Activated naive CD8-positive, alpha-beta T cell treated with anti-CD3 and anti-CD28 coated beads, Interleukin-2, amount 10 ng/mL, durations not matched to agents 7 days and 5 days (primary cell): ENCODE measurements around the gene TSPAN9. TPM values are rescaled to one million over a fixed set of nuclear protein-coding genes. Genes with fewer than 3 reads are reported as not detected.

Experiments
- ATAC-seq: fragments of 150-1000 bp; cut with Tn5 transposase; one replicate; pipeline ENCODE4 v1.10.0; 2021; ENCODE audit warnings: low read depth, moderate library complexity
- POLR2A ChIA-PET: fragments of 350-600 bp; sonication (Branson Sonifier 250); formaldehyde crosslinking; loops from one replicate; lab custom pipeline; 2021; ENCODE audit warnings: antibody characterized with exemption; lab: Charles Lee
- DNase-seq: peaks from one replicate; pipeline ENCODE4 v3.0.0; 2021
- H3K27ac Mint-ChIP-seq: one replicate; pipeline ENCODE4 v1.8.0; 2022; ENCODE audit warnings: mild to moderate bottlenecking, mixed read lengths
- H3K27me3 Mint-ChIP-seq: one replicate; pipeline ENCODE4 v1.8.0; 2022; ENCODE audit warnings: mild to moderate bottlenecking, moderate library complexity, mixed read lengths
- H3K36me3 Mint-ChIP-seq: one replicate; pipeline ENCODE4 v1.8.0; 2021; ENCODE audit warnings: mild to moderate bottlenecking, mixed read lengths
- H3K4me1 Mint-ChIP-seq: one replicate; pipeline ENCODE4 v1.8.0; 2021; ENCODE audit warnings: mixed read lengths
- H3K4me3 Mint-ChIP-seq: one replicate; pipeline ENCODE4 v1.8.0; 2022; ENCODE audit warnings: mild to moderate bottlenecking, moderate library complexity, mixed read lengths
- H3K9me3 Mint-ChIP-seq: one replicate; pipeline ENCODE4 v1.8.0; 2021; ENCODE audit warnings: mixed read lengths
- total RNA-seq, 2 experiments: library from RNA; stranded (reverse); gene quantifications; one replicate each; pipeline ENCODE4 v1.2.3, GENCODE V29; 2021

The TSPAN9 gene
- total RNA-seq, 2 experiments from 2014 or later, result 0.42 to 0.60 TPM

- no peak overlapping the region for H3K4me3 Mint-ChIP-seq
- POLR2A ChIA-PET, result no interaction called here
- ATAC-seq (no peak), DNase-seq (no peak)
- no peaks in the 10 kb centered on the region for H3K9me3 Mint-ChIP-seq
- no peaks in the 10 kb centered on the region for H3K36me3 Mint-ChIP-seq
- H3K27ac Mint-ChIP-seq, result no peak overlapping the region
- H3K4me1 Mint-ChIP-seq, result no peaks in the 10 kb centered on the region
- peaks cover 2% of the 10 kb centered on the region for H3K27me3 Mint-ChIP-seq
These were observed 165.2 kb downstream of the TSPAN9 start for GRCh38 chr12:3242199-3242863.

DNA sequence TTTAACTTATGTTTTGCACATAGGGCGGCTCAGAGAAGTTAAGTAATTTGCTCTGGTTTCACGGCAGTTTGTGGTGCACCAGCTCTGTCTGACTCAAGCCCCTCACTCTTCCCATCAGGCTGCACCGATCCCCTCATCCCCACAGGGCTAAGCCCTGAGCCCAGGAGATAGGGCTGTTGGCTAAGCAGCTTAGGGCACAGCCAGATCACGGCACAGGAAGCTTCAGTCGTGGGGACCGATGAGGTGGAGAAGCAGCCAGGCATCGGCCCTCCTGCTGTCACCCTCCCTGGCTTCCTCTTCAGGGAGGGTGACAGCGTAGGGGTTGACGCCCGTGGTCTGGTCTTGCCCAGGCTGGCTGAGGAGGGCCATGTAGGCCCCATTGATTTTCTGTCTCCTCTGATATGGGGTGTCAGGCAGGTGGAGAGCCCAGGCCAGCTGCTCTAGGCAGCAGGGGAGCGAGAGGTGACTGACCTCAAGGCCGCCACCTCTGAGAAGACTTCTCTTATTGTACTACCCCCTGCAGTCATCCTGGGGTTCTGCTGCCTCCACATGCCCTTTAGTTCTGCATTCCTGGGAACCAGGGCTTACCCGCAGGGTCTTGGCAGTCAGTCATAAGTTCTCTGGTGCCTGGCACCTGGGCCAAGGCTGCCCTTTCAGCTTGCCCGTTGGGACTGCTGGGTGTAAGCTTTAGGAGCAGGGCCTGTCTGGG lies 166.4 kb downstream of the TSPAN9 start:
- Mint-ChIP-seq H3K27ac (no peak overlapping the region), H3K4me3 (no peak overlapping the region), H3K27me3 (no peaks in the 10 kb centered on the region), H3K4me1 (no peaks in the 10 kb centered on the region), H3K9me3 (no peaks in the 10 kb centered on the region), H3K36me3 (no peaks in the 10 kb centered on the region)
- no peak for ATAC-seq
- POLR2A ChIA-PET, result no interaction called here
- no peak for DNase-seq

DNA sequence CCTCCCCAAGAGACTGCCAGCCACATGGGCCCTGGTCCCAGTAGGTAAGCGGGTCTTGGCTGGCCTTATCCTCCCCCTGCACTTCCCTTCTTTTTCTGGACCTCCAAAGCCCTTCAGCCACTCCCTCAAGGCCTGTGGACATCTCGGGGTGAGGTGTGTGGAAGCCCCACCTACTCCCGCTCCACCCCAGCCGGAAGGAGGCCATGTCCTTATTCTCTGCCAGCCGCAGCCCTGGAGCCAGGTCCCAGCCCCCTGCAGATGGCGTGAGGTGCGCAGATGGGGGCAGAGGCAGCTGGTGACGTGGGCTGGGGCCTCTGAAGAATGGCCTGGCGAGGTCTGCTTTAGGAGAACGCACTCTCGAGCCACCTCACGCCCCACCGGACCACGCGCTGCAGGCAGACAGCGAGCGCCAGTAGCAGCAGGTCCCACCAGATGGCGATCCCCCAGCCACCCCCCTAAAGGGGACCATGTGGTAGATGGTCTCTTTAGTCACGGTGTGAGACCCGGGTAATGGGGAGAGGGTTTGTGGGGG lies 167.1 kb downstream of the TSPAN9 start:
- ATAC-seq, result no peak
- POLR2A ChIA-PET, result no interaction called here
- DNase-seq, result no peak
- no peak overlapping the region for H3K4me3 Mint-ChIP-seq
- no peaks in the 10 kb centered on the region for H3K9me3 Mint-ChIP-seq
- no peaks in the 10 kb centered on the region for H3K36me3 Mint-ChIP-seq
- no peak overlapping the region for H3K27ac Mint-ChIP-seq
- H3K4me1 Mint-ChIP-seq, result peaks cover 4% of the 10 kb centered on the region
- peaks cover 2% of the 10 kb centered on the region for H3K27me3 Mint-ChIP-seq

GRCh38 chr12:3246253-3246652 lies 169.1 kb downstream of the TSPAN9 start:
- no peak for DNase-seq
- Mint-ChIP-seq H3K4me1 (peaks cover 8% of the 10 kb centered on the region), H3K4me3 (no peak overlapping the region), H3K36me3 (no peaks in the 10 kb centered on the region), H3K27me3 (peaks cover 8% of the 10 kb centered on the region), H3K9me3 (no peaks in the 10 kb centered on the region), H3K27ac (no peak overlapping the region)
- POLR2A ChIA-PET, result no interaction called here
- no peak for ATAC-seq

- no peaks in the 10 kb centered on the region for H3K9me3 Mint-ChIP-seq
- H3K4me1 Mint-ChIP-seq, result peaks cover 8% of the 10 kb centered on the region
- no peak overlapping the region for H3K27ac Mint-ChIP-seq
- POLR2A ChIA-PET, result no interaction called here
- H3K27me3 Mint-ChIP-seq, result peaks cover 8% of the 10 kb centered on the region
- no peak overlapping the region for H3K4me3 Mint-ChIP-seq
- H3K36me3 Mint-ChIP-seq, result no peaks in the 10 kb centered on the region
- DNase-seq (no peak), ATAC-seq (no peak)
These were observed 169.9 kb downstream of the TSPAN9 start for GRCh38 chr12:3247077-3247476.

DNA sequence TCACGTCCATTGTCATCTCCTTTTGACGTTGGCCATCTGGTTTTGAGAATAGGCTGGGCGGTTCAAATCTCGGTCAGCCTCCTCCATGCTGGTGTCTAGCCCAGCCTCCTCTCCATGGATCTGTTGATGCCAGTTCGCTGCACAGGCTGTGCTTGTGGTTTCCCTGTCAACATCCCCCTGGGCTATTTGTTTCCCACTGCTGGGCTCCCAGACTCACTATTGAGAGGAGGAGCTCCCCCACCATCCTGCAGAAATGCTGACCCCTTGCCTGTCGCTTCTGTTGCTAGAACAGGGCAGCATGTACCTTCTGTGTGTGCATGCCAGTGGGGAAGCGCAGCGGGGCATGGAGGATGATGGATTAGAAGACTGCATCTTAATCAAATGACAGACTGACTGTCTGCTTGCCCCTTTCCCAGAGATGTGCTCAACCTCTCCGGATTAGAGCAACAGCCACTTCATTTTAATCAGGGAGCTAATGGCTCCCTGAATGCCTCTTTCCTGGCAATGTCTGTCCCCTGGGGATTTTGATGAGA lies 170.5 kb downstream of the TSPAN9 start:
- DNase-seq, result no peak
- no peak for ATAC-seq
- Mint-ChIP-seq H3K27me3 (peaks cover 8% of the 10 kb centered on the region), H3K36me3 (no peaks in the 10 kb centered on the region), H3K9me3 (no peaks in the 10 kb centered on the region), H3K27ac (no peak overlapping the region), H3K4me1 (peaks cover 8% of the 10 kb centered on the region), H3K4me3 (no peak overlapping the region)
- POLR2A ChIA-PET, result no interaction called here

DNA sequence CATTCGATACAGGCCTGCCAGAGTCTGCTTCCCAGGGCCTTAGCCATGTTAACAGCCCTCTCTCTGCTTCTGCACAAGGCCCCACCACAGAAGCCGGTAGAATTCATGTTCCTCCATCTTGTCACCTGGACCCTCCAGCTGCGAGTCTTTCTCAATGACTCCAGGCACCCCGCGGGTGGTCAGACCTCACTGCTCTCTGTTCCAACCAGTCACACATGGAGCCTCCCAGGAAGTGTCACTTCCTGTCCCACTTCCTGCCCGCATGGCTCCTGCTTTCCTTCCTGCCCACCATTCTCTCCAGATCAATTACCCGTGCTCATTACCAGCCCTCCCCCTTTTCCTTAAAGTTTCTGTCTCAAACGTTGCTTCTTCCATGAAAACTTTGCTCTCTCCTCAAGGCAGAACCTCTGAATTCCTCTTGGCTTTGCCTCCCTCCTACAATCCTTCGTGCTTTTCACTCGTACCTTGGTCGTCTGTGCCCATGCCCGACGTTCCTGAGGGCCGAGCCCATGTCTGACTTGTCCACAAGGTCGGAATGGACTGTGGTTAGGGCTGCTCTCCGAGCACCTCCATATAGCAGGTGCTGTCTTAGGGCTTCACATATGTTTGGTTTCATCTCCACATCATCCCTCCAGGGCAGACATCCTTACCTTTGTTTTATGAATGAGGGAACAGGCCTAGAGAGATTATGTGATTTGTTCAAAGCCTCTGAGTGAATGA lies 172.1 kb downstream of the TSPAN9 start:
- peaks cover 8% of the 10 kb centered on the region for H3K27me3 Mint-ChIP-seq
- ATAC-seq (no peak), DNase-seq (no peak)
- POLR2A ChIA-PET, result no interaction called here
- H3K9me3 Mint-ChIP-seq, result no peaks in the 10 kb centered on the region
- no peak overlapping the region for H3K27ac Mint-ChIP-seq
- H3K36me3 Mint-ChIP-seq, result no peaks in the 10 kb centered on the region
- peaks cover 8% of the 10 kb centered on the region for H3K4me1 Mint-ChIP-seq
- H3K4me3 Mint-ChIP-seq, result no peak overlapping the region

DNA sequence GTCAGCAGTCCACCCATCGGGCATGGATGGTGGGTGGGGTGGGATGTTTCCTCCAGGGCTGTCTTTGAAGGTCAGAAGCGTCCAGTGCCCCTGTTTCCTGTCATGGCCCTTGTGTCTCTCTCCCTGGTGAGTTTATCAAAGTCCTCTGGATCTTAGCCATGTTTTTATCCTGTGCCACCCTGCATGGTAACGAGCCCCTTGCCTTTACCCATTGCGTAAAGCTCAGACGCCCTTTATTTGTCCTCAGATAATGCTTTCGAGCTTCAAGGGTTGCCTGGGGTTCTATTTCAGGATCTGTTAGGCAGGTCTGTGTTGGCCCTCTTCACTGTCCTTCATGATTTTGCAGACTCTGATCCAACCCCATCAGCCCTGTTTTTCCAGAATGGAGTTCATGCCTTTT lies 172.9 kb downstream of the TSPAN9 start:
- H3K27ac Mint-ChIP-seq, result no peak overlapping the region
- peaks cover 8% of the 10 kb centered on the region for H3K27me3 Mint-ChIP-seq
- DNase-seq (no peak), ATAC-seq (no peak)
- no peaks in the 10 kb centered on the region for H3K9me3 Mint-ChIP-seq
- H3K36me3 Mint-ChIP-seq, result no peaks in the 10 kb centered on the region
- H3K4me3 Mint-ChIP-seq, result no peak overlapping the region
- POLR2A ChIA-PET, result no interaction called here
- peaks cover 8% of the 10 kb centered on the region for H3K4me1 Mint-ChIP-seq

DNA sequence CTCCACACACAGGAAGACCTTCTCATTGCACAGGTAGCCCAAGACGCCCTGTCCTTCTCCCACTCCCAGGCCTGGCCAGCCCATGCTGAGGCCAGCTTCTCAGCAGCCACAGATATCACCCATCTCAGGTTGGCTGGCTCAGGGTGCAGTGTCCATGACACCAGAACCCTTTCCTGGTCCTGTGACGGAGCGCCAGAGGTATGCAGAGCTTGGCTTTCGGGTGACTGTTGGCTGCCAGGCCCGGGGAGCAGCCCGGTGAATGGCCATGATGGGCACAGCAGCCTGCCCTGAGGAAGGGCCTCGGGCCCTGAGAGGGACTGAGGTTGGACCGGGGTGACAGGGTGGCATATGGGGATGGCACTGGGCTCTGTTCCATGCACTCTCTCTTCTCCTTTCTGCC lies 173.4 kb downstream of the TSPAN9 start:
- DNase-seq, result no peak
- Mint-ChIP-seq H3K9me3 (no peaks in the 10 kb centered on the region), H3K4me1 (peaks cover 8% of the 10 kb centered on the region), H3K27ac (no peak overlapping the region), H3K4me3 (no peak overlapping the region), H3K36me3 (no peaks in the 10 kb centered on the region), H3K27me3 (peaks cover 8% of the 10 kb centered on the region)
- POLR2A ChIA-PET, result no interaction called here
- no peak for ATAC-seq

- DNase-seq (no peak), ATAC-seq (no peak)
- H3K27ac Mint-ChIP-seq, result no peak overlapping the region
- H3K27me3 Mint-ChIP-seq, result peaks cover 8% of the 10 kb centered on the region
- peaks cover 8% of the 10 kb centered on the region for H3K4me1 Mint-ChIP-seq
- H3K9me3 Mint-ChIP-seq, result no peaks in the 10 kb centered on the region
- H3K4me3 Mint-ChIP-seq, result no peak overlapping the region
- POLR2A ChIA-PET, result no interaction called here
- H3K36me3 Mint-ChIP-seq, result no peaks in the 10 kb centered on the region
These were observed 173.9 kb downstream of the TSPAN9 start for GRCh38 chr12:3251067-3251466.

DNA sequence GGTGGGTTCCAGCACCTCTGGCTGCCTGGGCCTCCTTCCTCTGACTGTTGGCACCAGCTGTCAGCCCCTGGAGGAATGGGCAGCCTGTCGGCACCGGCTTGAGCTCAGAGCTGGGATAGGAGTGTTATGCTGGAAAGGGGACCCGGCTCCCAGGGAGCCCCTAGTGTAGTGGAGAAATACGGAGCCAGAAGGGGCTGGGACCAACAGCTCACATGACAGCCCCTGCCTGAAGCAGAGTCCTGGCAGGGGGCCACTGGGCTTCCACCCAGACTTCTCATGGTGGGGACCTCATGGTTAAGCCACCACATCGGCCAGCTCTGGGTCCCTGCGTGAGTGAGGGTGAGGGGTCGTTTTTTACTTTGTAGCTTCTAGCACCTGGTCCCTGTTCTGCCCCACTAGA lies 174.5 kb downstream of the TSPAN9 start:
- no peak for DNase-seq
- no peak for ATAC-seq
- no peaks in the 10 kb centered on the region for H3K9me3 Mint-ChIP-seq
- POLR2A ChIA-PET, result no interaction called here
- no peak overlapping the region for H3K27ac Mint-ChIP-seq
- H3K4me3 Mint-ChIP-seq, result no peak overlapping the region
- peaks cover 8% of the 10 kb centered on the region for H3K4me1 Mint-ChIP-seq
- H3K36me3 Mint-ChIP-seq, result no peaks in the 10 kb centered on the region
- peaks cover 8% of the 10 kb centered on the region for H3K27me3 Mint-ChIP-seq

GRCh38 chr12:3252450-3252891 lies 175.3 kb downstream of the TSPAN9 start:
- H3K9me3 Mint-ChIP-seq, result no peaks in the 10 kb centered on the region
- no peak overlapping the region for H3K4me3 Mint-ChIP-seq
- H3K4me1 Mint-ChIP-seq, result peaks cover 8% of the 10 kb centered on the region
- H3K36me3 Mint-ChIP-seq, result no peaks in the 10 kb centered on the region
- no peak overlapping the region for H3K27ac Mint-ChIP-seq
- DNase-seq (no peak), ATAC-seq (no peak)
- H3K27me3 Mint-ChIP-seq, result peaks cover 8% of the 10 kb centered on the region
- POLR2A ChIA-PET, result no interaction called here

DNA sequence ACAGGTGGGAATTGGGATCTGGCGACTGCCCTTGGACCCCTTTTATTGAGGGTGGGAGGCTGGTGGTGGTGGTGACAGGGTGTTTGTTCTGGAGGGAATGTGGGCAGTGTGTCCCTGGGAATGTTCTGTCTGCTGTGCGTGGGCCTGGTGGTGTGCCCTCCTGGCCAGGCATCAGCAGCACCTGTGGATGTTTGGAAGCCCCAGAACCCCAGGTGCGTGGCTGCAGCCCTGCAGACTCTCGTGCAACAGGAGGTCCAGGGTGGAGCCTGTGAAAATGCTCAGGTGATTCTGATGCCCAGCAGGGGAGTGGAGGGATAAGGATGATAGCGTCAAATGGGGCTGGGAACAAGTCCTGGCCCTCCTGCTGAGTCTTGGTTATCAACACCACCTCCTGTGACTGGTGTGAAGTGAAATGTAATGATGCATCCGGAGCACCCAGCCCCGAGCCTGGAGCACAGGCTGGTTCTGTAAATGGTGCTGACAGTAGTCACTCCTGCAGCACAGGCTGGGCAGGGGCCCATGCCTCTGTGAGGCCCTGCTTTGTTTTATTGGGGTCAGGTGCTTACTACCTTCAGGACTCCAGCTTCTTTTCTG lies 176.6 kb downstream of the TSPAN9 start:
- H3K4me1 Mint-ChIP-seq, result peaks cover 8% of the 10 kb centered on the region
- POLR2A ChIA-PET, result no interaction called here
- no peaks in the 10 kb centered on the region for H3K36me3 Mint-ChIP-seq
- H3K4me3 Mint-ChIP-seq, result no peak overlapping the region
- H3K27ac Mint-ChIP-seq, result no peak overlapping the region
- no peak for DNase-seq
- peaks cover 8% of the 10 kb centered on the region for H3K27me3 Mint-ChIP-seq
- no peaks in the 10 kb centered on the region for H3K9me3 Mint-ChIP-seq
- no peak for ATAC-seq
